HL-60/S4 (cell line): ENCODE data around the gene ANO3.
"Not testable (repeated sequence)": the region's sequence is repeated elsewhere in the genome, so short reads cannot be mapped to it uniquely, and the experiment has no call there.

Experiments used
- in situ Hi-C: fragments of 300-500 bp; cut with MboI; formaldehyde crosslinking; loops from 2 replicates; pipeline ENCODE4 v1.14.3; 2022; ENCODE audit warnings: low sequenced_read_pairs

The ANO3 gene

DNA sequence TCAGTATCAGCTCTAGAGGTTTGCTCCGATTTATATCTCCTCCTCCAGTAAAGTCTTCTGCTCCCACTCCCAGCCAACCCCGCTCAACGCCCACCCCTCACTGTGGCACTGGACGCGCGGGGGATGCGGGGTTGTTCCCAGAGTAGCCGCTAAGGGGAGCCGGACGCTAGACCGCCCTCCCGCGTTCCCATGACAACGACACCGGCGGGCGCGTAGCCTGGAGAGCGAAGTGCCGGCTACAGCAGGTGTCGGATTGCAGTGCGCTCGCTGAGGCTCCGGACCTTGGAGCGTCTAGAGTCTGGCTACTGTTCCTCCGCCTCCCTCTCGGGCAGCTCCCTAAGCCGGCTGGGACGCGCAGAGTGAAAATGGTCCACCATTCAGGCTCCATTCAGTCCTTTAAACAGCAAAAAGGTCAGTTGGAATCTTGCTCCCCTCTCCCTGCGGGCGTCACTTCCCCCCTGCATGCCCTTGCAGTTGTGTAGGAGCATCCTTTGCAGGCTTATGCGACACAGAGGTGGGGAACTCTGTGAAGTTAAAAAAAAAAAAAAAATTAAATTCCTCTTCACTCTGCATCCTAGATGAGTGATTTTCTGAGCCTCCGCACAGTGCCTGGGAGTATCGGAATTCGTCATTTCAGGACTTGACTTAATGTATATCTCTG, at the start of gene ANO3:
Gene ANO3, plus strand, starts transcription at position 220 of the 661 bp plus-strand sequence. Its CDS starts 146 bp downstream, at position 366.
- in situ Hi-C loops: no loop called here

DNA sequence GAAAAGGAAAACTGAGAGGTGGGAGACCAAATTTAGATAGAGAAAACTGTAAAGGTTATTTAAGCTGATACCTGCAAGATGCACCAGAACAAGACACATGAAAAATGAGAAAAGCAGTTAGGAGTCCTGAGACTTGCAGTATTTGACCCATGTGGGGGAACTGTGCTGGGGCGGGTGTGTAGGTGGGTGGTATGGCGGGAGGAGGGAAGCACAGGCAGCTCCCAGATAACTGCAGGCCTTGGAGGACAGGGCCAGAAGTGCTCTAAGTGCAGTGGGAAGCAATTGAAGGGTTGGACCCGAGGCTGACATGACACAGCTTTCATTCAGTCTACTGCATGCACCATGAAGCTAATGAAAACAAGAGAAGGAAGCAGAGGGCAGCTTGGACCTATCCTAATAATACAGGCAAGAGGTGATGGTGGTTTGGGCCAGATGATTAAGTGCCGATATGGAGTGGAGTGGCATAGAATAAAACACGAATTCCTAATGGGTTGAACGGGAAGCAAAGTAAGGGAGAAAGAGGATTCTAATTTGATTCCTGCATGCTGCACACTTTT, 48.0 kb upstream of the ANO3 start:
- in situ Hi-C loops: no loop called here

DNA sequence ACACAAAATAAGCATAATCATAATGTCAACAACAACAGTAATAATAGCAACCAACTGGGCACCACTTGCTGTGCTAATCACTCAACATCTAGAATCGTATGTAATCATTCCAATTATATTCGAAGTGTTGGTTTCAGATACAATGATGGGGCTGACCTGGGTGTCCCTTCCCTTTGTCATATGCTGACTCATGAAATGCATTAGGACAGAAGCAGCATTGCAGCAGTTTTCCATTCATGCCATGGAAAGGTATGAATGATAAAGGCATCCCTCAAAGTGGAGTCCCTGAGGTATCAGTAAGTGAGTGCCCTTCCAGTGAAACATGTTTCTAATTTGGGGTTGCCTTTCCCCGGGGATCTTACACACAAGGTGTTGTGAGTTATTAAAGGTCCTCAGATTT, 46.3 kb upstream of the ANO3 start:
- in situ Hi-C loops: no loop called here

- in situ Hi-C loops: no loop called here
Observed at GRCh38 chr11:26286472-26287066, 45.4 kb upstream of the ANO3 start.

GRCh38 chr11:26287067-26287518, 44.8 kb upstream of the ANO3 start:
- in situ Hi-C loops: no loop called here

DNA sequence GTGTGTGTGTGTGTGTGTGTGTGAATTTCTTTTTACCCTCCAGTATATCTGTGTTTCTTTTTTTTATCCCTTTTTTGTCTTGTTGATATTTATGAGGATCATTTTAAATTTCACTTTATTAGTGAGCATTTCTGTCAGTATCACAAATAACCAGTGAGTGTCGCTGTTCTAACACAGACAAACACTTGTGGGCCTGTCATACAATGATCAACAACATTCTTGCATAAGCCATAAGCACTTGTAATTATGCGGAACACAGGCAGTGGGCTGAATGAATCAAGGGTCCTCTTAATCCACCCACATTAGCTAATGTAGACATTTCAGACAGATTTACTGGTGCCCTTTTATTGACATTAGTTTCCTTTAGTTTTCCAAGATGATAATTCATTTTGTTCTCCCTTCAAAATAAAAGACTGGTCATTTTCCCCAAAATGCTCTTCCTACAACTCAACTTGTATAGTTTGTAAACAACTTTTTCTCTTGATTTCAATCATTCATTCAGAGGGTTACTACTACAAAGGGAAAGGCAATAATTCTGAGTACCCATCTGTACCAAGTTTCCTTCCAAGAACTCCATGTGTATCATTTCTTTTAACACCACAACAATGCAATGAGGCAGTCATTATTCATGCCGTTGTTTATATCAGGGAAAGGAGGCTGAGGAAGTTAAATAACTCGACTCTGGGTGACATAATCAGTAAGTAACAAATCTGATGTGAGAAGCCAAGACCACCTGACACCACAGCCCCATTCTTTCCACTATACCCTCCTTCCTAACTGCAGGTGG, 34.5 kb upstream of the ANO3 start:
- in situ Hi-C loops: no loop called here

DNA sequence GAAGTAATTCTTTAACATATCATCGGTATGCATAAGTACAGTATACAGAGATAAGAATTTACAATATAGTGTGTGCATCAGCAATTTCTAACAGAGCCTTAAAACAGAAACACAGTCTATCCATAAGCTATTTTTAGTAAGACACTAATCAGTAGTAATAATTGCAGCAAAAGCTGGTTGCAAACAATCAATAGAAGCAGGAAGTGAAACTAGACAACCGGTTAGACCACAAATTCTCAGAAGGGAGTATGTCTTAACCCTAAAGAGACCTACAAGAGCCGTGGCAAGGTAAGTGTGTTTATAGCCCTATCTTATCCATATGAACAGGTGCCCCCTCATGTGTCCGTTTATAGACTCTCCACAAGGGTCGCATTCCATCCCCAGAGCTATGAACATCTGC, 15.6 kb upstream of the ANO3 start:
- in situ Hi-C loops: not testable (repeated sequence)

- in situ Hi-C loops: no loop called here
Observed at GRCh38 chr11:26319906-26320305, 12.0 kb upstream of the ANO3 start.

- in situ Hi-C loops: no loop called here
Observed at GRCh38 chr11:26321516-26321915, 10.4 kb upstream of the ANO3 start.

GRCh38 chr11:26322335-26323067, 9.4 kb upstream of the ANO3 start:
- in situ Hi-C loops: no loop called here

DNA sequence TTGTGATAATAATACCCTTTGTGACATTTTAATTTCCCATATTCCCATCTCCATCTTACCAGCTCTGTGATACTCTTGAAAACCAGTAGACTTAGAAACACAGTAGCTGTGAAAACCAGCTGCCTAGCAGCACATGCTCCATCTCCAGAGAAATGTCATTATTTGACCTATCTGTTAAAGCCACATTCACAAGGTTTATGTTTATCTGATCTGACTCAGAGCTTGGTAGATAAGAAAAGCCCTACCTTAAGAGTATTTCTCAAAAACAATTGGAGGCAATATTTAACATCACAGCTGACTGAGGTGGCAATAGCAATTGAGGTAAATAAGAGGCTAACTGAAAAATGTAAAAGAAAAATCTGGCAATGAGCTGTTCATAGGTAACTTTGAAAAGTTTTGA, 8.1 kb upstream of the ANO3 start:
- in situ Hi-C loops: no loop called here

- in situ Hi-C loops: no loop called here
Observed at GRCh38 chr11:26324270-26324669, 7.7 kb upstream of the ANO3 start.

DNA sequence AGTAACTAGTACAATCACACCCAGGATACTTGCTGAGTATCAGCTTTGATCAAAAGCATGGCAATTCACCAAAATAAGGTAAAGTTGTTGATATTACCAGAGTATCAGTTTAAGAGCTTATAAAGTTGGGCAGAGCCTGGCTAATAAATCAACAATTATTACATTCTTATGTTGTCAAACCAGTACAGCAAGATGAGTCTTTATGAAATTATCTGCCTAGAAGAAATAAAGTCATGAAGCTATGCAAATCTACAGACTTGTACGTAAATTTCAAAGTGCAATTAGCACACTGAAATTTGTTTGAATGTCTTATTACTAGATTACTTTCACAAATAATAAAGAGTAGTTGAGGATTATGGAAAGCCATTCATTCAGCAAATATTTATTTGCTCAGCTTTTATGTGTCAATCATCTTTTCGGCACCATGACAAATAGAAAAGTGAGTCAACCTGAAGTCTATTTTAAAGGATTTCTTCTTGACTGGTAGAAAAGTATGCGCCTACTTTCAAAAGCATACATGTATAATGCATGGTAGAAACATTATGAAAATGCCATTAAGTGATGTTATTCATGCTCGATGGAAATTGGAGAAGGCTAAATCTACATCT, 5.0 kb upstream of the ANO3 start:
- in situ Hi-C loops: no loop called here

DNA sequence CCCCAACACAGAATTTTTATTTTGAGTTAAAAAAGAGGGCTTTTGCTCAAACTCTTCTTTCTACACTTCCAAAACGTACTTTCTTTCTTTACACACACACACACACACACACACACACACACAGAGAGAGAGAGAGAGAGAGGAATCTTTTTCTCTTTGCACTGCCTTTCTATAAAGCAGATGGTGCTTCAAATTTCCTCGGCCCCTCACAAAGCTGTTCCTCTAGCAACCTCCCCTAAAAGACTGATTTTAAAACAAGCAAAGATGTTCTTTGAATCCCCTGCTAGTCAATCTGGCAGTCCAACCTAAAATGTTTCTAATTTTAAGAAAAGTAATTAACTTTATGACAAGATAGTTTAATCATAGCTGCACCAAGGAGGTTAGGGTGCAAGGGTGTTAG, 2.7 kb upstream of the ANO3 start:
- in situ Hi-C loops: no loop called here

- in situ Hi-C loops: no loop called here
Observed at GRCh38 chr11:26330262-26330661, 1.7 kb upstream of the ANO3 start.

DNA sequence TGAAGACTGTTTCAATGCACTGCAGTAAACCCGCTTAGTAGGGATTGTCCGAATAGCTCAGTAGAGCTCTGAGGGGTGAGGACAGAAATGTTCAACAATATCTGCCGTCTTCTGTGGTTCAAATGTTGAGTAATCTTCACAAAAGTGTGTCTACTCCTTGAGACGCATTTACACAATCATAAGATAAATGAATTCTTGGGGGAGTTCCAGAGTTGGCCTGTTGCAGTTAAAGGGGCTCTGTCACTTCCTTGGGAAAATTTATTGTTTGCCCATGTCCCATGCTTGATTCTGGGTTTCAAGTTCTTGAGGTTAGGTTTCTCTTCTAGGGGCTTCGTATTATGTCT, 614 bp downstream of the ANO3 start:
- in situ Hi-C loops: no loop called here

DNA sequence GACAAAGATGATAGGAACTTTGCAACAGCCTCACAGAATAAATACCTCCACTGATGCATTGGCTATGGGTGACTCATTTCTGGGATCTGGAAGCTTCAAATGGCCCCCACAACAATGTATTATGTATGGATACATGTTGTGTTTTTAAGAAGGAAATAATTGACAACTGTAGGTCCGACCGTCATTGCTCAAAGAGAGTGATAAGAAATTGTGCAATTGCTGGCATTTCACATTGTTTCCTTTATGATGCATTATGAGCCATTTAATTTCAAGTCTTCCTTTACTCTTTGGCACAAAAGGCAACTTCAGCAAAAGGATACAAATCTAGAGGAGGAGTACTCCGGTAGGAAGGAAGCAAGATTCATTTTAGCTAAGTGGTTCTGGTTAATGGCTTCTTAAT, 2.0 kb downstream of the ANO3 start:
- in situ Hi-C loops: no loop called here

DNA sequence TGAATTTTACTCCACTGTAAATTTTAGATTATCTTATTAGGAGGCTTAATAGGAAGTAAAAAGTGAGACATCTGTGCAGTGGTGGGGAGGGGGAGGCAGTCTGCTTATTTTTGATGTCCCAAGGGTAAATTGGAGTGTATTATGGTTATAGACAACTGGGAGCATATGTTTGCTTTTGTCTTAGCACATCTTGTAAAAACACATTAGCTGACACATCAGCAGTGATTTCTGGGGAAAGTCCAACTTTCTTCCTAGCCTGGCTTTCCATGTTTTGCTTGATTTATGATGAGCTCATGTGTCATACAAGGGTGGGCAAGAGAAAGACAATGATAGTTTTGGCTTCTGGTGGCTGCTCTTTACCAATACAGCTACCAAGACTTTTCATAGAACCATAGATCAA, 4.0 kb downstream of the ANO3 start:
- in situ Hi-C loops: no loop called here

- in situ Hi-C loops: no loop called here
Observed at GRCh38 chr11:26344647-26345046, 12.7 kb downstream of the ANO3 start.

GRCh38 chr11:26348776-26349175, 16.8 kb downstream of the ANO3 start:
- in situ Hi-C loops: no loop called here

DNA sequence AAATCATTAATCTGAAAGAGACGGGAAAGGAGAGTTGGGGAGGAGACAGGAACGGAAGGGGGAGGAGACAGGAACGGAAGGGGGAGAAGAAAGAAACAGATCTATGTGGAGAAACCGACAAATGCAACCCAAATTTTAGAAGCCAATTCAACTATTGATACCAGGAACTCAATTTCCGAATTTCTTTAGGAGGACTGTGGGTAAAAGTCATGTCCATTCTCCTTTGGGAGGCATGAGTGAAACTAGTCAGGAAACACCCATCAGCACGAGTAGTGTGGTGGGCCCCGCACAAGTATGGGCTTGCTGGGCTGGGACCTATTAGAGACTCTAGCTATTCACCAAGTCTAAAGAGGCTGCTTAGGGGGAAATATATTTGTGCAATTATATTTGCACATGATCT, 18.1 kb downstream of the ANO3 start:
- in situ Hi-C loops: no loop called here
